Amygdala (tissue), 56 donors: ENCODE data around the gene TMPRSS2.

Experiments
- DNase-seq, 56 donors: peaks; one replicate each; lab custom pipeline; 2025; lab: John Stamatoyannopoulos, UW

The TMPRSS2 gene

DNA sequence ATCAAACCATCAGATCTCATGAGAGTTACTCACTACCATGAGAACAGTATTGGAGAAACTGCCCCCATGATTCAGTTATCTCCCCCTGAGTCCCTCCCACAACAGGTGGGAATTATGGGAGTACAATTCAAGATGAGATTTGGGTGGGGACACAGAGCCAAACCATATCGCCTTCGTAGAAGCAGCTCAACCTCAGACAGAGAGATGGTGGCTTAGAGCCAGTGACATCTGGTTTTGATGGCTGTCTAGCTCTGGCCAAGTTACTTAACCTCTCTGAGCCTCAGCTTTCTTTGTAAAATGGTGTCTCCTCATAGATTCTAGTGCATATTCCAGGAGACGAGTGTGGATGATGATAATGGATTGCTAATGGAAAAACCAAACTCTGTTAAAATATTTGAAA is 54.8 kb downstream of the TMPRSS2 start:
- no peak for DNase-seq

DNA sequence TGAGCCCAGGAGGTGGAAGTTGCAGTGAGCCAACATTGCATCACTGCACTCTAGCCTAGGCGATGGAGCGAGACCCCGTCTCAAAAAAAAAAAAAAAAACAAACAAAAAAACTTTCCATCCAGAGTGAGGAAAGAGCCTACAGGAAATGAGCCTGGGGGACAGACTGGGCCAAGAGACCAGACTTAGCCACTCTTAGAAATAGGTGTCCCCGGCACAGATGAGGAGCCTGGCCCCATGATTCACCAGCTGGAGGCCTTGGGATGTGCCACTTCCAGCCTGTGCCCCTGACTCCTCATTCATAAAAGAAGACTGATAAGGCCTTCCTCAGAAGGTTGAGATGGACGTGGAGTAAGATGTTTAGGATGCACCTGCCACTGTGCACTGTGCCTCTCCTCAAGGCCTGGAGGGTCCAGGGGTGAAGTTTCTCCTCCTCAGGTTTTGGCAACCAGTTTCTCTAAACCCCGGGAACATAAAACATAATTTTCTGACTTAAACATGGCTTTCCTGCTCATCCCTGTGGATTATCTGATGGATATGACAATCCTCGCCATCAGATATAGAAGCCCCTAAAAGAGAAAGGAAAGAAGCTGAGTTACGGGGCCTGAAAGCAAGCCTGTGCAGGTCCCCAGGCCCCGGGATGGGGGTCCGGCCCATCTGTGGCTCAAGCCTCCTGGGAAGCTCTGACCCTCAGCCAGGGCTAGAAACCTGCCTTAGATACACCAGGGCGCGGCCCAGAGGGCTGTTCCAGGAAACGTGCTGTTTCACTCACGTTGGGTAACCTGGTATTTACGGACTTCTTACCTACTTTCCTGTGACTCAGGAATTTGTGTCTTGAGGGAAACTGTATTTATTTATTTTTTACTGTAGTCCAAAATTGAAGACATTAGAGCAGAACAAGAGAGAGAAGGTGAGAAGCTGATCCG is 55.9 kb downstream of the TMPRSS2 start:
- DNase-seq = no peak

DNA sequence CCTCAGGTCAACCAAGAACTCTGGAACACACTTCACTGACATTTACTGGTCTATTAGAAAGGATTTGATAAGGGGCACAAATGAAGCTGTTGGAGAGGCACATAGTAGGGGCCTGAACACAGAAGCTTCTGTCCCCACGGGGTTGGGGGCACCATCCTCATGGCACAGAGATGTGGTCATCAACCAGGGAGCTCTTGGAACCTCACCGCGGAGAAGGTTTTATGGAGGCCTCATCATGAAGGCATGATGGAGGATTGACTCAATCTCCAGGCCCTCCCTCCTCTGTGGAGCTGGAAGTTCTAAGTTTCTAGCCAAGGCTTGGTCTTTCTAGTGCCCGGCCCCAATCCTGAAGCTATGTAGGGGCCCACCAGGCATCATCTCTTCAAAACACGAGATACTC is 58.3 kb downstream of the TMPRSS2 start:
- no peak for DNase-seq

DNA sequence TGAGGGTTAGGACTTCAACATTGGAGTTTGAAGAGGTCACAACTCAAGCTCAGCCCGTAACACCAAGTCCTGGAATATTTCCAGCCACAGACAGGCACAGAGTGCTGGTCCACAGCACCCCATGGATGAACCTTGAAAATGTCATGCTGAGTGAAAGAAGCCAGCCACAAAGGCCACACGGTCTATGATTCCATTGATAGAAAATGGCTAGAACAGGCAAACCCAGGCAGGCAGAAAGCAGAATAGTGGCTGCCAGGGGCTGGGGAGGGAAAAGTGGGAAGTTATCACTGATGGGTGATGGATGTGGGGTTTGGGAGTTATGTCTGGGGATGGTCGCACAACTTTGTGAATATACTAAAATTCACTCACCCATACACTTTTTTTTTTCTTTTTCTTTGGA is 60.6 kb downstream of the TMPRSS2 start:
- no peak for DNase-seq

DNA sequence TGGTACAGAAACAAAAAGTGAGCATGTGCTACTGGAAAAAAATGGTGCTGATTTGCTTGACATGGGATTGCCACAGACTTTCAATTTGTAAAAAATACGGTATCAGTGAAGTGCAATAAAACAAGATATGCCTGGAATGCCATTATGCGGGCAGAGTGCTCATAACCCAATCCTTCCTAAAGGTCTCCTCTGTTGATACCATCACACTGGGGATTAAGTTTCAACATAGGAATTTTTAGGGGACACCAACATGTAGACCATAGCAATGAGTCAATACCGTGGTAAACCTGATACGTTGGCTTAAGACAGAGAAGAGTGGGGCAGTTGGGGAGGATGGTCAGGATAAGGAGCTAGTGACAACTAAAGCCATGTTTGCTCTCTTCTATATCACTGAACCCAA is 61.4 kb downstream of the TMPRSS2 start:
- no peak for DNase-seq

DNA sequence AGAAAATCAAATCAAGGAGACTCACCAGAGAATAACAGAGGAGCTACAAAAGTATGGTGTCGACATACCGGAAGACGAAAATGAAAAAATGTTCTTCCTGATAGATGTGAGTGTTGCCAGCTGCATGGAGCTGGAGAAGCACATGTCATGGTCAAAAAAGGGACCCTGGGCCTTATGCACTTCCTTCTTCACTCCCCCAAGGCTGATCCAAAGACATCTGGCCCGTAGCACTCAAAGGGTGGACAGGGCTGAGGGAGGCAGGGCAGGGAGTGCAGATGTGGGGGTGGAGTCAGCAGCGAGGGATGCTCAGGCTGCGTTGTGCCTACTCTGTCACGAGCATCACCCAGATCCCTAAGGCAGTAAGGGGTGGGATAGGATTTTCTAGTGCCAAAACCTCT is 62.5 kb downstream of the TMPRSS2 start:
- no peak for DNase-seq

DNA sequence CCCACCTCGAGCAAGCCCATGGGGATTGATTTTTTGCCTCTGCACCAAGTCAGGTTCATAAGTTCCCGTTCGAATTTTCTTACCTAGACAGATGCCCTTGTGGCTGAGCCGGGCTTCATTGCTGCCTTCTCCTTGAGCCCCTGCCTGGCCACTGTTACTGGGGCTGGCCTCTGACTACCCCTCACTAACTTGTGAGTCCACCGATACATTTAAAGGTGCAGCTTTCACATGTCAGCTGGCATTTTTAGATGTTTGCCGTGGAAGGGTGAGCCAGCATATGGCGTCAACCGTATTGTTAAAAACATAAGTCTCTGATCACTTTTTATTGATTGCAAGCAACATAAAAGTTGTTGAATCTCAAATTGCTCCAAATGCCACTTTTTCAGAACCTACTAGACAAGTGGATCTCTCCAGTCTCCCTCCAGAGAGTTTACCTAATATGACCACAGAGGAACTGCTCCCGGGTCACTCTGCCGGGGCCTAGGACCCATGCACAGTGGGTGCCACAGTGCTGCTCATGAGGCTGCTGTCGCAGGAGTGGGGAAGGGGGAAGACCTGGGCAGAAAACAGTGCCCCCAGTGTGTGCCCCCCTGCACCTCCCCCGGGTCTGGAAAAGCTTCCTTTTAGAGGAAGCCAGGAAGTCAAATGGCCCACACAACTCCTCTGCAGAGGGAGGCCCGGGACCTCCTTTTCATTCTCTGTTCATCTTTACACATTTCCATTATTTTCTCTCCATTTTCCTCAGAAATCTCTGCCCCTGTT is 63.1 kb downstream of the TMPRSS2 start:
- no peak for DNase-seq

DNA sequence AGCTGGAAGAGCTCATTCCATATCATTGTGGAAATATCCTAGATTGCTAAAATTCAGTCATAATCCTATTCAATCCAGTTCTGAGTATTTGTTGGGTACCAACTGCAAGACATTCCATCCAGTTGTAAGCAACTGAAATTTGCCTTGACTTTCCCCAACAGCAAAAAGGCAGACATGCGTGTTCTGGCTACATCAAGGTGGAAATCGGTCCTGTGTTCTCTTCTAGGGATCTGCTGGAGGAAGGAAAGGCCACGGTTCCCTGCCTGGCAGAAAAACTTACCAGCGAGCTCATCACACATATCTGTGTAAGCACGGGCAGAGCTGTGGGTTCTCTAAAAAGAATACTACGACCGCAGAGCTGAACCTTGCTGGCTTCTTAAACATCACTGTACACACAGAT is 64.4 kb downstream of the TMPRSS2 start:
- DNase-seq = no peak

DNA sequence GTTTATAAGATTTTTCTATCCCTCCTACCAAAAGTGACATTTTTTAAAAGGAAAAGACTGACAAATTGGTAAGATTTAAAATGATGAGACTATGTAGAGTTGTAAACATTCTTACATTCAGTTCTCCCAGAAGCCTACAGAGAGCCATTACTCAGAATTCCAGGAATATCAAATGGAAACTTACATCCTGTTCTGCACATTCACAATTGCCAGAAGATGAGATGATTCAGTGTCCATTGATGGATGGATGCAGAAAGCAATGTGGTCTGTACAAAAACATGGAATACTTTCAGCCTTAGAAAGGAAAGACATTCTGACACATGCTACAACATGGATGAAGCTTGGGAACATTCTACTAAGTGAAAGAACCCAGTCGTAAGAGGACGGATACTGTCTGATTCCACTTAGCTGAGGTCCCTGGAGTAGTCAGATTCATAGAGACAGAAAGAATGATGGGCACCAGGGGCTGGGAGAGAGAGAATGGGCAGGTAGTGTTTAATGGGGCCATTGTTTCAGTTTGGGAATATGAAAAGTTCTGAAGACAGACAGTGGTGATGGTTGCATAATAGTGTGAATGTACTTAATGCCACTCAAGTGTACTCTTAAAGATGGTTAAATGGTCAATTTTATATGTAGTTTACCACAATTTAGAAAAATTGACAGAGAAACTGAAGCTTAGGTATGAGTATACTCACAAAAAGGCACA is 65.3 kb downstream of the TMPRSS2 start:
- DNase-seq = no peak

DNA sequence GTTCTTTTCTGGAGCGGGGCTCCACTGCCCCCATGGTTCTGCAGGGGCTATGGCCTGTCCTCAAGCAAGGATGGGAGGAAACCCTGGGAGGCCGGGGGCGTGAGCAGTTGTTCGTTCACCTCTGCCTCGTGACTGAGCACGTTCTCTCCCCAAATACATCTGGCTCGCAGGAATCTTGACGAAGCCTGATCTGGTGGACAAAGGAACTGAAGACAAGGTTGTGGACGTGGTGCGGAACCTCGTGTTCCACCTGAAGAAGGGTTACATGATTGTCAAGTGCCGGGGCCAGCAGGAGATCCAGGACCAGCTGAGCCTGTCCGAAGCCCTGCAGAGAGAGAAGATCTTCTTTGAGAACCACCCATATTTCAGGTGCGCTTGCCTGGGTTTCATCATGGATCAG is 66.4 kb downstream of the TMPRSS2 start:
- DNase-seq = no peak

DNA sequence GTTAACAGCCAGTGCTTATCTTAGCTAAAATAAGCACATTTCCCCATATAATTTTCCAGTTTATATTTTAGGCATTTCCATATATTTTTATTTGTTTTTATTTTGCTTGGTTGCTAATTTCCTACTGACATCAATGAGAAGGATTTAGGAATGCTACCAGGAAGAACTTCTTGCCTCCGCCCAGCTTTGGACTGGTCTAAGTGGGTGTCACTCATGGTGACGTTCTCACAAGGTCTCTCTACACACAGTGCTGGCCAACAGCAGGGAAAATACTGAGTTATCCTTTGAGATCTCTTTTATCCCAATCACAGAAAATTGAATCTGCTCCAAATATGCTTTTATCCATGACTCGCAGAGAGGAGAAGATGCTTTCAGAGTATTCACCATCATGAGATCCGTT is 68.7 kb downstream of the TMPRSS2 start:
- no peak for DNase-seq

DNA sequence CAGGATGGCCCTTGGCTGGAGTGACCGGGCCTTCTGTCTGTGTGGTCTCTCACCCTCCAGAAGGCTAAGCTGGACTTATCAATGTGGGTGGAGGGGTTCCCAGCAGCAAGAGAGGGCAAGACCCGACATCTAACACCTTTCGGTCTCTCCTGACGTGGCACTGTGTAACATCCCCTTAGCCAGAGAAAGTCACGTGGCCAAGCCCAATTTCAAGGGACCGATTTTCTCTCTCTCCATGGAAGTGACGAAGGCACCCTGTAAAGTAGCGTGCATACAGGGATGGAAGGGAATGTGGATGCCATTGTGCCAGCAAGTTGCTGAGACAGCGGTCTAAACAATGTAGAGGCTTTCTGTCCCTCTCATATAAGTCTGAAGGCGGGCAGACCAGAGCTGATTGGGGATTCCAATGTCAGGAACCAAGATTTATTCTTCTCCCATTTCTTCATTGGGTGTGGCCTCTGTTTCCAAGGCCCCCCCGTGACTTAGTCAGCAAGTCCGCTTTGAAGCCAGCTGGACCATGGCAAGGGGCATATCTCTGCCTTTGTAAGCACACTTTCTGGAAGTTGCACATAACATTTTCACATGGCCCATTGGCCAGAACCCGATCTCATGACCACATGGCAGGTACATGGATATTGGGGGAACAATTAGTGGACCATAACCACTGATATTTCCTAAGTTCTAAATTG is 69.4 kb downstream of the TMPRSS2 start:
- DNase-seq = no peak

DNA sequence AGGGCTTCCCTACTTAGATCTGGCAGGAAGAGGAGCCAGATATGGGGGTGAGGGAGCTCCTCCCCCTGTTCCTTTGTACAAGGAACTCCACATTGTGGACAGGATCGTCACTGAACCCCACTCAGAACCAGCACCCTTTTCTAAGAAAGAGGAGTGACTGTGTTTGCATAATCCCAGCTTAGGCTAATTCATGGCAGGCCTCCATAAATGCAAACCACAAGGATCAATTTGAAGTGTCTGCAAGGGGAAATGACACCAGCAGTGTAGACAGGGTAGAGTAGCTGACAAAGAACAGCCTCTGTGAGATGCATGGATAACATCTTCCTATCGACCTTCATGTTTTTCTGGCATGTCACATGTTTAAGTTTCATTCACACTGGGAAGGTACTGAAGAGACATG is 70.2 kb downstream of the TMPRSS2 start:
- DNase-seq = no peak

DNA sequence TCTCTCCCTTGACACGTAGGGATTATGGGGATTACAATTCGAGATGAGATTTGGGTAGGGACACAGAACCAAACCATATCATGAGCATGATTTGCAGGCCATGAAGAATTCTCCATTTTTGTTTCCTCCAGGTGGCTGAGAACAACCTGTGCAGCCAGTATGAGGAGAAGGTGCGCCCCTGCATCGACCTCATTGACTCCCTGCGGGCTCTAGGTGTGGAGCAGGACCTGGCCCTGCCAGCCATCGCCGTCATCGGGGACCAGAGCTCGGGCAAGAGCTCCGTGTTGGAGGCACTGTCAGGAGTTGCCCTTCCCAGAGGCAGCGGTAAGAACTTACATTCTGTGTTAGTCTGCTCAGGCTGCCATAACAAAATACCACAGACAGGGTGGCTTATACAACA is 72.3 kb downstream of the TMPRSS2 start:
- DNase-seq = no peak

DNA sequence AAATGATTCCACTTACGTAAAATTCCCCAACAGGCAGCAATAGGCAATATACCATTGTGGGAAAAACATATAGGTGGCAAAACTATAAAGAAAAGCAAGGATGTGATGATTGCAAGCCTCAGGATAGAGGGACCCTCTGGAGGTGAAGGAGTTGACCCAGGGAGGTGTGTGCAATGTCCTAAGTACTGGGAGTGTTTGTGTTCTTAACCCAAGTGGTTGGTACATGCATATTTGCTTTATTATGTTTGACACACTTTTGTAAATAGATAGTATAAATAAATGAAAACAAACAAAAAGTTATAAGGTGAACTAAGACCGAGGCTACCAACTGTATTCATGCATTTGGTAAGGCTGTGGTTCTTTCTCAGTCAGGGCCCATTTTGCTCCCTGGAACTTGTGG is 74.4 kb downstream of the TMPRSS2 start:
- DNase-seq = no peak

DNA sequence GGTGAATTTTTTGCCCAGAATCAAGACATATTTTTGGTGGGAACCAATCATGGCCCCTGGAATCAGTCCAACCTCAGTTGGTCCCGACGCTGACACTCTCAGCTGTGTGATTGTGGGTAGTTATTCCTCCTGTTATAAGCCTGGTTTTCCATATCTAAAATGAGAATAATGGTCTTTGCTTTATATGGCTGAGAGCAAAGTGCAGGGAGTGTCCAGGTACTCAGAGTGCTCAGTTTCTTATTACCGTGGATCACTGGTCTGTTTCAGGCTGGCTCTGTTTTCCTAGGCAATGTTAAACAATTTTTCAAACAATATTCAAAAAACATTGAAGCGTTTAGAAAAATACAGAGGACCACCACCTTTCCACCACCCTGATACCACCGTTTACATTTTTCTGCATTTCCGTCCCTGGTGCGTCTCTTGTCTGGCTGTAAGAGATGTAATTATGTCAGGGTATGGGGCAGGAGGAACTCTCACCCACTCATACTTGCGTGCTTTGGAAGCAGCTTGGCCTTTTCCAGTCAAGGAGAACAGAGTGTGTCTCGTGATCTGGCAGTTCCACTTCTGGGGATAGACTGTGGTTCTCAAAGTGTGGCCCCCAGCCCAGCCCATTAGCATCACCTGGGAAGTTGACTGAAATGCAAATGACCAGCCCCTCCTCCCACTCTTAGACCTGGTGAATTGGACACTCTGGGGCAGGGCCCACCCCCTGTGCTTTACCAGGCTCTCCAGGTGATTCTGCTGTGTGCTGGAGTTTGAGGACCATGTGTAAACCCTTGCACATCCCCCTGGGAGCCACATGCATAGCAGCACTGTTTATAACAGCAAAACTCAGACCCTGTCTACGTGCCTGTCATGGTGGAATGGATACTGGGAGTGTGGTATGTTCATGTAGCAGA is 75.1 kb downstream of the TMPRSS2 start:
- DNase-seq = no peak

DNA sequence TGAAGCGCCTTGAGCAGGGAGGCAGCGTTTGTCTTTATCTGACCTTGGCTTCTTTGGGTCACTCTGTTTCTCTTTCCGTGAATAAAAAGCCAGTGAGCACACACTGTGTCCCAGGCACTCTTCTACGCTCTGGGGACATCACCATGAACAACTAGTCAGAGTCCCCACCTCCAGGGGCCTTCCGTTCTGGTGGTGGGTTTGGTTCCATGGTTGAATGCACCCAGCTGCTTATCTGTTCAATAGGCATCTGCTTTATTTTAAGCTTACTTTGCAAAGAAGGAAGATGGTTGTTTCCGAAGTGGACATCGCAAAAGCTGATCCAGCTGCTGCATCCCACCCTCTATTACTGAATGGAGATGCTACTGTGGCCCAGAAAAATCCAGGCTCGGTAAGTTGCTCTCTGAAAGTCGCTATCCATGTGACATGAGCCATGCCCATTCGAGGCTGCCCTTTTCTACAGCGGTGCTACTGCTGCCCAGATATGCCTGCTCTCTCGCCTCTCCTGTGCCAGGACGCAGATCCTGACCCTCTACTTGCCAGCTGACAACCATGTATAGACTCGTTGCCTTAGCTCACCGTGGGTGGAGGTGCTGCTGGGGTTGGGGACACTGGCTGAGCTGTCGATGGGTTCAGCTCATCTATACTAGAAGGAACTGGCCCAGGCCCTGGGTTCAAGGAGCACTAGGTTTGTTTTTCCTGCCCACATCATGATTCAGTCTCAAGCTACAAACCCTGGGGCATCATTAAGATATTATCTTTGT is 76.0 kb downstream of the TMPRSS2 start:
- DNase-seq = no peak

DNA sequence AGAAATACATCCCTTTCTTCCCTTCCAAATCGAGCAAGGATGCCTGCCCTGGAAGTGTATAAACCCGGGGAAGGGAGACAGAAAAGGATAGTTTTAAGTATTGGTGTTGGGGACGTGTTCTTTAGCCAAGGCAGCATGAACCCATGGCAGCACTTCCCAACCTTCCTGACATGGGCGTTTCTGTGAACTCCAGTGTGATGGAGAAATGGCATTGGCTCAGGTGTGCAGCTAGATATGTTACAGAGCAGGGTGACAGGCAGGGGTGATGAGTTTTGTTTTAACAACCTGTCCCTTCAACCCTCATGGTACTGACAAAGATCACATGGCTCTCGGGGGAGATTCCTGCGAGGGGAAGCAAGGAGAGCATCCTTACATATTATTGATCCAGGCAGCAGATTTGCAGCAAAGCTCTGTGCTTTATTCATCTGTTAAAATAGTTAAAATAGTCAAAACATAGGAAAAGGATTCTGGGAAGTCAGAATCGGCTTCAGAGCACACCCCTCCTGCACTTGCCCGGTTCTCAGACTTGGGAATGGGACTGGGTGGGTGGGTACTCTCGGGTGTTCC is 78.0 kb downstream of the TMPRSS2 start:
- DNase-seq = no peak

DNA sequence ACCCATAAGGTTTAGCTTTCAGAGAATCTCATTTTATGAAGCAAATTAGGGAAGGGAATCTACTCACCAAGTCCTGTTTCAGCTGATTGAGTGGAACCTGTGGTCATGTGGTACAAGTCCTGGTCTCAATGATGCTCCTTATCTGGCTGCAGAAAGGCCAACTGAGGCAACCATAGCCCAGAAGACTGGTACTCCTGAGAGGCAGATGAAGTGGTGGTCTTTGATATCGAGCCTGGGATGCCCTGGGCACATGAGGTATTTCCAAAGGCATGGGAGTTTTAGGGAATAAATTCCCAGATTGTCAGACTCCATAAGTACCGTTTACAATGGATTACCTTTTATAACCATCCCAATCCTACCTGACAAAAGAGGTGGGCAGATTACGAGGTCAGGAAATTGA is 78.7 kb downstream of the TMPRSS2 start:
- no peak for DNase-seq
